Stimulated activated CD4-positive, alpha-beta T cell treated with anti-CD3 and anti-CD28 coated beads, Interleukin-2, amount 100 ng/mL, for 24 hours (primary cell): ENCODE data around the gene BAMBI.

Experiments
- DNase-seq, 2 donors: peaks; one replicate each; pipeline ENCODE4 v3.0.0-alpha.2; 2020

Gene BAMBI

DNA sequence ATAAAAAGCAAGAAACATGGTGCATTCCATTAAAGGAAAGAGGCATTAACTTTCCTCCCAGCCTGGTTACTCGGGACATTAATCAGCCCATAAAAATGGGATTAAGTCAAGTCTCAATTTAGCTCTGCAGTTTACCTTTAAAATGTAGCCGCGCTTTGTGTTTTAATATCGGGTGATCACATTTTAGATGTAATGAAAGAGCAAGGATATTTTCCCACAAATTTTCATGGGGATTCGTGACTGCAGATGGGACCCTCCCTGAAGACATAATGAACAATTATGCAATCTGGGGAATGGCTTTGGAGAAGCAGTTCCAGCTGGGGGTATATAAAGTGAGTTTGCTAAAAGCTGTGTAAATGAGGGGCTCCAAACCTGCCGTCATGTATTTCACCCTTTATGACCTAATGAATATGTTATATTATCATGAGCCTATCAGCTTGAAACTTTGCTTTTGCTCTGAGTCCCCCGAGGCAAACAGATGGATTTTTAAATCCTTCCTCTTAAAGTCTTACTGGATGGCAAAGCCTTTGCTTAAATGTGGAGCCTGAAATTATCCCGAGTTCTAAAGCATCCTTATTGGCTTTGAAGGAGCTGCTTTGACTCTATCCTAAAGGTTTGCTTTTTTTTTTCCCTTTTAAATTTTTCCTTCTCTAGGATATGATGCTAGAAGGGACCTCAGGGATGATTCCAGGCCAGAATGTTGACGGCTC, 31.8 kb downstream of the BAMBI start:
- DNase-seq, result no peak

DNA sequence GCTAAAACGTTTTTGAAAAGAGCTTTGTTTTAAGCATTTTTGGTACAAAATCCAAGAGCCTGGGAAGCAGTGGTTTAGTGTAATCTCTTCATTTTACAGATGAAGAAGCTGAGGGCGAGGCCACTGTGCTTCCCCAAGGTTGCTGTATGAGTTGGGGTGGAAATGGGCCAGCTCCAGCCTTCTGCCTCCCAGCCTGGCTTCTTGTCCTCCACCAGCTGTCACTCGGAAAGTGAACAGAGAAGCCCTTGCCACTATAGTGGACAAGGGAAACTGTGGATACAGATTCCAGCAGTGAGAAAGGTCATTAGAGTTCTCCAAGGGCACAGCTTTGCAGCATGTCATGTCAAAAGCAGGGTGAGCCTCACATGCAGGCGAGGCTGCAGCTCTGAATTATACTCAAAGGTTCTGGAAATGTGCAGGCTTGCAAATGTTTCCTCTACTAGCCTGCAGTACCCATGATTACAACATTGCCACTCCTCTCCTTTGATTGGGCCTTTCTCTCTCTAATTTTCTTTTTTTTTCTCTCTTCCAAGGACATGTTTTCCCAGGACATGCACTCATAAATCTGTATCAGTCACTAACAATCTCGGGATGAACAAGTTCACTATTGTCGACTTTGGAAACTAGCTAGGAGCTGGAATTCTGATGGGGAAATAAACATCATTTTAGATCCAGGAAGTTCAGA, 33.0 kb downstream of the BAMBI start:
- DNase-seq, result no peak

DNA sequence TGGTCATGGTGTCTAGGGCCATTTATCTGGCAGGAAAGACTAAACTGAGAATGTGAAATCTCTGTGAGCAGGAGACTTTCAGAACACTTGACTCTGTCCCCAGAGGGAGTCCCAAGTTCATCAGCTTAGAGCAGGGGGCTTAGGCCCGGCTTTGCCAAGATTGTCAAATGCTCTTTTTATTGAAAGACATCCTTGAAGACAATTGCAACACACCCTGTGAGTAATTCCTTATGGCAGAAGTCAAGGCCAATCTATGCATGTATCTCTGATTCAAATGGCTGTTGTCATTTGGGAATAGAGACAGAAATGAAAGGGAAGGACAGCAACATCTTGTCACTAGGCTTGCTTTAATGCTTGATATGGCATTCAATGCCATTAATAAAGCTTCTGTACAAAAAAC, 33.7 kb downstream of the BAMBI start:
- DNase-seq, result no peak

DNA sequence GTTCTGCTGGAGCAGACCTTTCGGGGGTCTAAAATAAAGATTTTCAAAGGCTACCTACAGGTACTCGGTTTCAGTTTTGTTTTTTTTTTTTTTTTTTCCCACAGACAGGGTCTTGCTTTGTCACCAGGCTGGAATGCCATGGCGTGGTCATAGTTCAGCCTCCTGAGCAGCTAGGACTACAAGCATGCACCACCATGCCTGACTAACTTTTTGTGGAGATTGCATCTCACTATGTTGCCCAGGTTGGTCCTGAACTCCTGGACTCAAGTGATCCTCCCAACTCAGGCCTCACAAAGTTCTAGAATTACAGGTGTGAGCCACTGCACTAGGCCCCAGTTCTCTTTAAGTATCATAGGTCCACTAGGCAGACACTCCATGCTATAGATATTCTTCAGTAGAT, 34.5 kb downstream of the BAMBI start:
- no peak for DNase-seq

DNA sequence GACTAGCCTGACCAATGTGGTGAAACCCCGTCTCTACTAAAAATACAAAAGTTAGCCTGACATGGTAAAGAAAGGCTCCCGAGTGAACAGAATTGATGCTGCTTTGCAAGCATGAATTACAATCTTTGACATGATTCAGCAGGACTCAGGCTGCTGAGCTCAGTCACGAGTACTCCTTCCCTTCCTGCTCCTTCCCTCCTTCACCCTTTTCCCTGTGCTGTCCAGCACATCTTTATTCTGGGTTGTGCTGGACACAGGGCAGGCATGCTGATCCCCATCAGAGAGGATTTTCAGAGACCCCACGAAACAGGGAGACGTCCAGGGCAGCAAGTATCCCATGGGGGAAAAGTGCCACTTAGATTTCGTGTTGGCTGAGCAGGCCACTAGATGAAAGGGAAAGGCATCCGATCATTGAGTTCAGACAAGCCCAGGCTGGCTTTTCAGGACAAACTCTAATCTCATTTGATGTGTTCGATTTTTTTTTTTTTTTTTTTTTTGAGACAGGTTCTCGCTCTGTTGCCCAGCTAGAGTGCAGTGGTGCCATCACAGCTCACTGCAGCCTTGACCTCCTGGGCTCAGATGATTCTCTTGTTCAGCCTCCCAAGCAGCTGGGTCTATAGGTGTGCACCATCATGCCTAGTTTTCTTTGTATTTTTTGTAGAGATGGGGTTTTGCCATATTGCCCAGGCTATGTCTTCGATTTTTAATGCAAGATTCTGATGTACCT, 36.5 kb downstream of the BAMBI start:
- DNase-seq, result no peak

DNA sequence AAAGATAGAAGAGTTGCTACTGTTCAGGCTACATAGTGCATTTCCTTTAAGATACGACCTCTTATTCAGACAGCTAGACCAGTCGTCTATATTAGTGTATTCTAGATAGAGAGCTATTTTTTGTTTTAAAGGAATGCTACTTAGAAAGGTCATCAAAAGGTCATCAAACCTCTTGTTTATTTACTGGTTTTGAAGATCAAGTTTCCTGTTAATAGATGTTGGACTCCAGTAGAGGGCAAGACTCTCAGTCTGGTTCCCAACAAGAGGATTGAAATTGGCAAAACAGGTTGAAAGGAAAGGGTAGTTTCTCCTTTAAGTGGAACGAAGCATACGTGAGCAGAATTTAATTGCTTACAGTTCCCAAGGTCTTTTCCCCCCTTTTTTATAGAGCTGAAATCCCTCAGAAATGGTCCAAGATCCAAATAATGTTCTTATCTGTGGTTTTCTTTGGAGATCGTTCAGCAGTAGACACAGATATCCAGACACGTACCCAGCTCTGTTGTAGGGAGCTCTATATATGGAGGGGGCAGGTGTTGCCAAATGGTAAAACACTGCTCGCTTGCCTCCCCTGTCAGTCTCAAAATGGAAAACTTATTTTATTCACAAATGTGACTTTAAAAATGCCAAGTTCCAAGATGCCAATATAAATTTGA, 37.2 kb downstream of the BAMBI start:
- DNase-seq, result no peak

DNA sequence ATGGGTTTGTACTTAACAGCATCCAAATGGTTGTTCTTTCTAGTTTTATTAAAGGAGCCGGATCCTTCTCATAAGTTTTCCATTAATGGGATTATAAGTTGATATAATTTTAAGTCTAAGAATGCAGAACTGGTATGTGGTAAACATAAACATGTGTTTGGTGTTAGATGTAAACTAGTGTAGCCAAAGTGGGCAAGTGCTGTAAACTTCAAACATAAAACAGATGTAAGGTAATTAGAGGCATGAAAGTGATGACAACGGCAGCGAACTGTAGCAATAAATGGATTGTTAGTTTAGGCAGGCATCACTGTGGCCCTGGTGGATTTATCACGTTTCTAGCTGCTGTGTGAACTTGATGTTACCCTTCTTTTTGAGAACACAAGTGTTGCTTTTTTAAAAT, 37.9 kb downstream of the BAMBI start:
- DNase-seq, result no peak

DNA sequence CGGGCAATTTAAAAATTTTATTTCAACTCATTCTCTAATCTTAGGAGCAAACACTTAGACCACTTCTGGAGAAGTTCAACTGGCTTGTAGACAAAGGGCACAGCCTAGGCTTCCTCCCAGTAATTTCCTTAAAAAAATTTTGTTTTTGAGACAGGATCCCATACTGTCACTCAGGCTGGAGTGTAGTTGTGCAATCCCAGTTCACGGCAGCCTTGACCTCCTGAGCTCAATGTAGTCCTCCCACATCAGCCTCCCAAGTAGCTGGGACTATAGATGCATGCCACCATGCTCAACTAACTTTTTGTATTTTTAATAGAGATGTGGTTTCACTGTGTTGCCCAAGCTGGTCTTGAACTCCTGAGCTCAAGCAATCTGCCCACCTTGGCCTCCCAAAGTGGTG, 38.4 kb downstream of the BAMBI start:
- DNase-seq, result no peak

DNA sequence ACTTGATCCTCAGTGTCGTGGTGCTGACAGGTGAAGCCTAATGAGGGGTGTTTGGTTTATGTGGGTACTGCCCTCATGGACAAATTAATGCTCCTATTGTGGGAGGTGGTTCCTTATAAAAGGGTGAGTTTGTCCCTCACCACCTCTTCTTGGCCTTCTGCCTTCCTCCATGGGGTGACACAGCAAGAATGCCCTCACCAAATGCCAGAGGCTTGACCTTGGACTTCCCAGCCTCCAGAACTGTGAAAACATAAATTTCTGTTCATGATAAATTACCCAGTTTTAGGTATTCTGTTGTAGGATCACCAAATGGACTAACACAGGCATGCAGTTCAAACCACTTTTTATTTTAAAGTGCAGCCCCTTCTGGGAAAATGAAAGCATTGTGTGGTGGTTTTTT, 39.4 kb downstream of the BAMBI start:
- no peak for DNase-seq

DNA sequence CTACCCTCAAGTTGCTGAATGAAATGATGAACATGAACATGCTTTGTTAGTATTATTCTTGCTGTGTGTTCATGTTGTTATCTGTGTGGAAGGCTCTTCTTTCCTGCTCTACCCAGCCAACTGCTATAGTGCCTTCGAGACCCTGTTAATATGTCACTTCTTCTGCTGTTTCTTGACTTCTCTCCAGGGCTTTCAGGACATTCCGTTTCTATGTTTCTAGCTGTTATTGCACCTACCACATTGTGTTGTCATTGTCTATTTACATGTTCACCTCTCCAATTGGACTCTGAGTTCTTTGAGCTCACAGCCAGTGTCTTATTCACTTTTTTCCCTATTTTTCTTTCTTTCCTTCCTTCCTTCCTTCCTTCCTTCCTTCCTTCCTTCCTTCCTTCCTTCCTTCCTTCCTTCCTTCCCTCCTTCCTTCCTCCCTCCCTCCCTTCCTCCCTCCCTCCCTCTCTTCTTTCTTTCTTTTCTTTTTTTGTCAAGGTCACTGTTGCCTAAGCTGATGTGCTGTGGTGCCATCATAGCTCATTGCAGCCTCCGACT, 40.4 kb downstream of the BAMBI start:
- DNase-seq, result no peak

DNA sequence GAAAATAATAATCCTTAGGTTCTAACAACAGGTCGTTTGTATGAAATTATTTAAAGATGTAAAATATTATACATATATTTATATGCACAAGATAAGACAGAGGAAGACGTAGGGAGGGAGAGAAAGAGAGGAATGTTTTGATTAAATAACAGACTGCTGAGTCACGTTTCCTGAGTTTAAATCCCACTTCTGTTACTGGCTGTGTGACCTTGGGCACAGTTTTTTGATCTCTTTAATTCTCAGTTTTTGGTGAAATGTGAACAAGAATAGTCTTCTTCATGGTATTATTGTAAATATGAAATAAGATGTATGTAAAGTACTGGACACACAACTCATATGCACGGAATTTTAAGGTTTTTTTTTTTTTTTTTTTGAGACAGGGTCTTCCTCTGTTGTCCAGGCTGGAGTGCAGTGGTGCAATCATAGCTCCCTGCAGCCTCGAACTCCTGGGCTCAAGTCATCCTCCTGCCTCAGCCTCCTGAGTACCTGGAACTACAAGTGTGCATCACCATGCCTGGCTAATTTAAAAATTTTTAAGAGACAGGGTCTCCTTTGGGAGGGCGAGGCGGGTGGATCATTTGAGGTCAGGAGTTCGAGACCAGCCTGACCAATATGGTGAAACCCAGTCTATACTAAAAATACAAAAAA, 42.6 kb downstream of the BAMBI start:
- DNase-seq, result no peak

DNA sequence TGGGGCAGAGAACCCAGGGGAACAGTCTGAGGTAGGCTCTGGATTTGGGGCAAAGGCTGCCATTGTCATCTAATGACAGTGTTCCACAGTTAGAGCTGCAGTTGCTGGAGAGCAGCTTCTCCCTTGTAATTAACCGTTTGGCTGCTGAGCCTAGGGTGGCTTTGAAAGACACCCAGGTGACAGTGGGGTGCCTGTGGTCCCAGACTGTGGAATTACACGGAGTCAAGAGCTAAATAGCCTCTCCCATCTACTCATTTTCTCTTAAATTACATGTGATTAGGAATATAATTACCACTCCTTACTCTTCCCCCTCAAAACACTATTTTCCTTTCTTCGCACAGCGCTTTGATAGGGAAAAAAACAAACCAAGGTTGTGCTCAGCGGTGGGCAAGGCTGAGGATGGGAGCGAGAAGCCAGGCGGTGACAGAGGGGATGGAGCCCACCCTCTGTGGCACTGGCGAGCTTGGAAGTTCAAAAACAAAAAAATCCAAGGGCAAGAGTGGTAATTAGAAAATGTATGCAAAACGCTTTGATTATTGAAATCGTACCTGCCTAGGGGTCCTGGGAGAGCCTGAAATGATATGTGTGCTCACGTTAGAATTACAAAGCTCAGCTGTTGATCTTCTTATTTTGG, 44.1 kb downstream of the BAMBI start:
- DNase-seq, result no peak

DNA sequence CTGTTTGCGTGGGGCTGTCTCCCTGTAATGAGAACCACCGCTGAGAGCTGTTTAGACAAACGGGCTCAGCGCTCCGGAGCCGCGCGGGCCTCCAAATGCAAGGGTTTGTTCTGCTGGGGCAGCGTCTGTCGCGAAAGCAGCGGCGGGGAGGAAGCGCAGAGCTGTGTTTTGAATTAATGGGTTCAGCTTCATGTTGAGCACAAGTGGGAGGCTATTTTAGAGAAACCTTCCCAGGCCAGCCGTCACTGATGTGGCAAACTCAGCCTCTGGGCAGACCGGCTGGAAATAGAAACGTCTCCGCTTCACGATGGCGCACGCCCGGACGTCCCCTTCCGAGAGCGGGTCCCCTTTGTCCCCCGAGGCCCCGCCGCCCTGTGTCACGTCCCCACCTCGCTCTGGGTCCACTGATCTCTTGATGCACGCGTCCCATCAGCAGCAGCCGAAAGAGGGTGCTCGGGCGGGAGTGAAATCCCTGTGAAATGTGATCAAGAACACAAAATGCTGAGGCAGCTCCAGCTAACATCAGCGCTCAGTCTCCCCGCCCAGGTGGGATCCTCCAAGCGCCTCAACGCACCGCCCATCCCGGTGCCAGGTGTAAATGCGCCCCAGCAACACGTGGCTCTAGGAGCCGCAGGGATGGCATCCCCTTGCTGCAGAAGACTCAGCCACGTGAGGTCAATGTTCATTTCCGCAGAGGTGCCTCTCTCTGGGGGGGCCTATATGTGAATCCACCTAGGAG, 44.9 kb downstream of the BAMBI start:
- peak in 1 of 2 donors; percentile 8 for DNase-seq

DNA sequence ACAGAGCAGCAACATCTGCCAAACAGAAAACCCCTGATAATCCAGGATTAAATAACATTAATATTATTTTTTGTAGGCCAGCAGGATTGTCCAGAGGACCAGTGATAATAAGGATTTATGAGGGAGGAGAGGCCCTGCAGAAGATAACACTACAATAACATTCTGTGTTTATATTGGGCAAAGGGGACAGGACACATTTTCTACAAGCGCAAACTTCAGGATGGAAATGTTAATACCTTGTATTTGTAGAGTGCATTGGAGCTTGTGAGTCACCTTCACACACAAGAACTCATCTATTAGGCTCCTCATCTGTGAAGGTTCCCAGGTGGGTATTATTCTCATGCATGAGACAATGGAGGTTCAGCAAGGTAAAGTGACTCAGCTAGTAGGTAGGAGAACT, 51.0 kb downstream of the BAMBI start:
- no peak for DNase-seq

DNA sequence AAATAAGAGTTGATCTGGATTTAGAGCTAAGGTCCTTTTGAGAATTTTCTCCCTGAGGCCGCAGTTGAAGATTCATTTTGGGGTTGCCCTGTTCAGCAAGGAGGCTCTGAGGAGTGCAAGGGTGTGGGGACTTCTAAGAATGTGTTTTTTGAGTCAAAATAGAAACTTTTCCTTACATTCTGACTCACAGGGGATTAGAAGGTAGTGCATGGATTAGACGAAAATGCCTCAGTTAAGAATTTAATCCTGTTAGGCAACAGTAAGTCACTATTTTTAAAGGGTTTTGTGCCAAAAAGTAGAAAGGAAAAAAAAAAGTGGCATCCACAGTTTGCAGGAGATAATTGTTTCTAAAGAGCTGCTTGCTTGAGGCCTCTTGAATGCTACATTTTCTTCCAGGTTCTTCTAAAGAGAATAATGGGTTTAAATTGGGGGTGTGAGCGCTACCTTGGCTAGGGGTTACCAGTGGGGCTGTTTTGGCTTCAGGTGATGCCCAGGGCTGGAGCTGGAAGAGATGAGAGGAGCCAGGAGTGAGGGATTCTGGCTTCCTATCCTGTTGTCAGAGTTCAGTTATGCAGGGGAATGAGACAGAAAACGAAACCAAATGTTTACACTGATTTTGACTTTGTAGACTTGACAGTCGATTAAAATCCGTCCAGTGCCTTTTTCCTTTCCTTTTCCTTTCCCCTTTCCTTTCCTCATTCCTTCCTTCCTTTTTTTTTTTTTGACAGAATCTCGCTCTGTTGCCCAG, 52.9 kb downstream of the BAMBI start:
- DNase-seq, result no peak

DNA sequence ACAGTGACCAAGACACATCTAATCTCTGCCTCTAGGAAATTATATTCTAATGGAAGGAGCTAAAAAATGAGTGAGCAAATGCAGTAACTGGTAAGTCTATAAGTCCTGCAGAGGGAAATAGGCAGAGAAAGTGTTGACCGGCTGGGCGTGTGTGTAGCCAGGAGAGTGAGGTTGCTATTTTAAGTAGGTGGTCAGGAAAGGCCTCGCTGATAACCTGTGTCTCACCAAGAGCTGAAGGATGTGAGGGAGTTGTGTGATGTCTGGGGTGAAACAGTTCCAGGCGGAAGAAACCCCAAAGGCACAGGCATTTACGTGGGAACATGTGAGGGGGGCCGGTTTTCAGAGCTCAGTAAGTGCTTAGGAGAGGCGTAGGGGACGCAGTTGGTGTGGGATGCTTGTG, 54.8 kb downstream of the BAMBI start:
- no peak for DNase-seq
